H9 (cell line): ENCODE results near the gene RAB25. TPM values are rescaled to one million over a fixed set of nuclear protein-coding genes. Genes with fewer than 3 reads are reported as not detected.

Experiments used
- DNase-seq: peaks from one replicate; pipeline ENCODE4 v3.0.0-alpha.2; 2017
- H2AFZ ChIP-seq: one replicate; pipeline ENCODE4 v1.6.1; 2013; ENCODE audit warnings: mild to moderate bottlenecking, low read length, control low read depth, moderate library complexity
- H2AK5ac ChIP-seq: 2 replicates; pipeline ENCODE4 v1.6.1; 2013; ENCODE audit warnings: low read length, control low read depth, mixed read lengths; ENCODE audit not compliant: insufficient read length
- H2BK120ac ChIP-seq: one replicate; pipeline ENCODE4 v1.6.1; 2013; ENCODE audit warnings: low read depth, mild to moderate bottlenecking, low read length, control low read depth, inconsistent platforms; ENCODE audit not compliant: poor library complexity, severe bottlenecking
- H2BK12ac ChIP-seq: 2 replicates; pipeline ENCODE4 v1.6.1; 2013; ENCODE audit warnings: low read length, control low read depth, mixed read lengths, low read depth; ENCODE audit not compliant: insufficient read length
- H2BK15ac ChIP-seq: 2 replicates; pipeline ENCODE4 v1.6.1; 2013; ENCODE audit warnings: low read depth, low read length, control low read depth
- H2BK20ac ChIP-seq: one replicate; pipeline ENCODE4 v1.6.1; 2013; ENCODE audit warnings: low read depth, mild to moderate bottlenecking, low read length, control low read depth, inconsistent platforms; ENCODE audit not compliant: poor library complexity, severe bottlenecking
- H2BK5ac ChIP-seq: 2 replicates; pipeline ENCODE4 v1.6.1; 2013; ENCODE audit warnings: low read length, control low read depth, mixed read lengths; ENCODE audit not compliant: insufficient read length
- H3K14ac ChIP-seq: 2 replicates; pipeline ENCODE4 v1.6.1; 2013; ENCODE audit warnings: low read length, control low read depth; ENCODE audit not compliant: insufficient read depth
- H3K18ac ChIP-seq: 2 replicates; pipeline ENCODE4 v1.6.1; 2013; ENCODE audit warnings: low read depth, mild to moderate bottlenecking, mixed read lengths, low read length, control low read depth; ENCODE audit not compliant: insufficient read length
- H3K23ac ChIP-seq: 2 replicates; pipeline ENCODE4 v1.6.1; 2013; ENCODE audit warnings: low read length, control low read depth, mixed read lengths, low read depth; ENCODE audit not compliant: insufficient read length
- H3K23me2 ChIP-seq: 2 replicates; pipeline ENCODE4 v1.6.1; 2013; ENCODE audit warnings: low read depth, mild to moderate bottlenecking, mixed read lengths, low read length, control low read depth; ENCODE audit not compliant: insufficient read length, poor library complexity, severe bottlenecking
- H3K27ac ChIP-seq: 2 replicates; pipeline ENCODE4 v1.5.1; 2013; ENCODE audit warnings: low read length, control low read depth, mixed read lengths, low read depth; ENCODE audit not compliant: insufficient read length
- H3K27me3 ChIP-seq: 2 replicates; pipeline ENCODE4 v1.6.1; 2013; ENCODE audit warnings: low read length, control low read depth, inconsistent platforms; ENCODE audit not compliant: insufficient read depth
- H3K4ac ChIP-seq: 2 replicates; pipeline ENCODE4 v1.6.1; 2013; ENCODE audit warnings: low read depth, mild to moderate bottlenecking, control low read depth, inconsistent platforms, low read length, moderate library complexity
- H3K4me1 ChIP-seq: 2 replicates; pipeline ENCODE4 v1.6.1; 2013; ENCODE audit warnings: low read length, control low read depth, inconsistent platforms; ENCODE audit not compliant: insufficient read depth
- H3K4me2 ChIP-seq: 2 replicates; pipeline ENCODE4 v1.6.1; 2013; ENCODE audit warnings: low read length, control low read depth, mixed read lengths; ENCODE audit not compliant: insufficient read length, insufficient read depth
- H3K56ac ChIP-seq: 2 replicates; pipeline ENCODE4 v1.6.1; 2013; ENCODE audit warnings: low read depth, mild to moderate bottlenecking, mixed read lengths, low read length, control low read depth; ENCODE audit not compliant: insufficient read length
- H3K79me1 ChIP-seq: 2 replicates; pipeline ENCODE4 v1.6.1; 2013; ENCODE audit warnings: low read depth, mild to moderate bottlenecking, moderate library complexity, low read length, control low read depth, inconsistent platforms; ENCODE audit not compliant: insufficient read depth, poor library complexity, severe bottlenecking
- H3K79me2 ChIP-seq: 2 replicates; pipeline ENCODE4 v1.6.1; 2013; ENCODE audit warnings: low read length, control low read depth, inconsistent platforms; ENCODE audit not compliant: insufficient read depth
- H3K9ac ChIP-seq: 2 replicates; pipeline ENCODE4 v1.6.1; 2013; ENCODE audit warnings: low read length, control low read depth, mixed read lengths; ENCODE audit not compliant: insufficient read length; ENCODE audit errors: extremely low read depth
- H3K9me3 ChIP-seq: one replicate; pipeline ENCODE4 v1.6.1; 2013; ENCODE audit warnings: low read depth, low read length, inconsistent platforms; ENCODE audit not compliant: control insufficient read depth
- H3T11ph ChIP-seq: one replicate; pipeline ENCODE4 v1.6.1; 2013; ENCODE audit warnings: mild to moderate bottlenecking, low read length, control low read depth, inconsistent platforms
- H4K20me1 ChIP-seq: one replicate; pipeline ENCODE4 v1.6.1; 2013; ENCODE audit not compliant: control insufficient read depth, insufficient read length, insufficient read depth
- H4K5ac ChIP-seq: 2 replicates; pipeline ENCODE4 v1.6.1; 2013; ENCODE audit warnings: low read depth, mild to moderate bottlenecking, mixed read lengths, low read length, control low read depth; ENCODE audit not compliant: insufficient read length
- H4K8ac ChIP-seq: replicated peaks from 2 replicates; pipeline ENCODE4 v1.6.1; 2013; ENCODE audit warnings: low read length, control low read depth, mixed read lengths, low read depth; ENCODE audit not compliant: insufficient read length
- H4K91ac ChIP-seq: 2 replicates; pipeline ENCODE4 v1.6.1; 2013; ENCODE audit warnings: low read depth, mild to moderate bottlenecking, moderate library complexity, mixed read lengths, low read length, control low read depth; ENCODE audit not compliant: insufficient read length
- H3K27ac Mint-ChIP-seq, 3 experiments: 2 replicates in 2 of 3; 3 replicates in 1 of 3; pipeline ENCODE4 v1.8.0; 2020 to 2021; ENCODE audit warnings: mixed read lengths in 3 of 3, mild to moderate bottlenecking in 1 of 3, moderate library complexity in 1 of 3
- H3K27me3 Mint-ChIP-seq: 2 replicates; pipeline ENCODE4 v1.8.0; 2021; ENCODE audit warnings: low read depth, mild to moderate bottlenecking, moderate library complexity, mixed read lengths
- H3K36me3 Mint-ChIP-seq, 3 experiments: 2 replicates in 2 of 3; 3 replicates in 1 of 3; pipeline ENCODE4 v1.8.0; 2020 to 2021; ENCODE audit warnings: low read depth in 3 of 3, mixed read lengths in 3 of 3; ENCODE audit not compliant: insufficient read depth in 1 of 3
- H3K4me1 Mint-ChIP-seq, 2 experiments: 2 replicates each; pipeline ENCODE4 v1.8.0; 2020; ENCODE audit warnings: mixed read lengths in 2 of 2
- H3K4me3 Mint-ChIP-seq, 2 experiments: 2 replicates in 1 of 2; 3 replicates in 1 of 2; pipeline ENCODE4 v1.8.0; 2020 to 2021; ENCODE audit warnings: mild to moderate bottlenecking in 2 of 2, mixed read lengths in 2 of 2, moderate library complexity in 1 of 2
- H3K9me3 Mint-ChIP-seq, 2 experiments: 2 replicates in 1 of 2; 3 replicates in 1 of 2; pipeline ENCODE4 v1.8.0; 2020; ENCODE audit warnings: mild to moderate bottlenecking in 2 of 2, mixed read lengths in 2 of 2, moderate library complexity in 1 of 2
- WGBS: extraction: QIAGEN DNeasy Blood & Tissue Kit; methylation state at CpG from one replicate; pipeline ENCODE4 v1.1.7; 2013; ENCODE audit warnings: missing lambda C conversion rate, low lambda C conversion rate, mixed read lengths; ENCODE audit not compliant: insufficient read length; ENCODE audit errors: extremely low coverage; 5-methylcytosine and 5-hydroxymethylcytosine counted together
- total RNA-seq: library from RNA; stranded (reverse); gene quantifications from 2 replicates; pipeline ENCODE4 v1.2.1, GENCODE V29; 2021
- TF ChIP-seq, protein P1 (sequence below): fragments of 200-600 bp; sonication (generic); conservative IDR thresholded peaks from 3 replicates; pipeline ENCODE4 v1.8.0; 2021; ENCODE audit warnings: antibody characterized with exemption, mild to moderate bottlenecking

Gene RAB25
- total RNA-seq, 1 experiment from 2014 or later = 43.1 TPM

DNA sequence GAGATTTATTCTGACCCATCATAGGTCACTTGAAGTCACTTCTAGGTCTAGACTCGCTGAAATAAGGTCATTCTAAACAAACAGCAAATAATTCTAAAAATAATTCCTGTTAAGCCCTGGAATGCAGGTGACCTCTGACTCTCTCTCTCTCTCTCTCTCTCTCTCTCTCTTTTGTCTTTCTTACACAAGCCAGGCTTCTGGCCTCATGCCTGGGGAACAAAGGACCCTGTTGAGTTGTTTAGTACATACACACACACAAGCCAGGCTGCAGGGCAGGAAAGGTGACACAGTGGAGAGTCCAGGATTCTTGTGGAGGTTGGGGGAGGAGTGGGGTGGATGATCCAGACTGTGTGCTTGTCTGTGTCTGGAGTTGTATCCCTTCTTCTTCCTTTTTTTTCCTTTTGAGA is 25.3 kb downstream of the RAB25 start:
- no peak overlapping the region for H3K14ac ChIP-seq
- H3K9me3 ChIP-seq = no peaks in the 10 kb centered on the region
- H3K9ac ChIP-seq = no peak overlapping the region
- H2BK20ac ChIP-seq = no peak overlapping the region
- no peak overlapping the region for H2BK15ac ChIP-seq
- Mint-ChIP-seq H3K27ac (peak overlapping the region in 1 of 3 experiments; percentile 83; a peak in 3 of 7 replicates), H3K36me3 (peaks cover 2 to 10% (median 8%) of the 10 kb centered on the region in 3 experiments; a peak in 3 of 7 replicates), H3K4me1 (peaks cover 44 to 58% of the 10 kb centered on the region in 2 experiments), H3K27me3 (no peaks in the 10 kb centered on the region), H3K4me3 (peak overlapping the region in 1 of 2 experiments; percentile 96; a peak in 2 of 5 replicates), H3K9me3 (no peaks in the 10 kb centered on the region; a peak in 1 of 5 replicates)
- H3K18ac ChIP-seq = no peak overlapping the region
- H3K27me3 ChIP-seq = no peaks in the 10 kb centered on the region
- H3K27ac ChIP-seq = no peak overlapping the region
- H3K4me1 ChIP-seq = peaks cover 7% of the 10 kb centered on the region
- no peaks in the 10 kb centered on the region for H3K79me1 ChIP-seq
- H2BK12ac ChIP-seq = no peak overlapping the region
- H2AFZ ChIP-seq = no peak overlapping the region
- H3K23ac ChIP-seq = no peak overlapping the region
- H4K20me1 ChIP-seq = no peaks in the 10 kb centered on the region
- no peak overlapping the region for H3K4me2 ChIP-seq
- H3K79me2 ChIP-seq = no peaks in the 10 kb centered on the region; the same call in 1 of the 2 replicates
- H3T11ph ChIP-seq = no peak overlapping the region
- no peak overlapping the region for H2BK5ac ChIP-seq
- no peak overlapping the region for H4K8ac ChIP-seq
- no peak overlapping the region for H3K4ac ChIP-seq
- TF ChIP-seq, protein P1, sequence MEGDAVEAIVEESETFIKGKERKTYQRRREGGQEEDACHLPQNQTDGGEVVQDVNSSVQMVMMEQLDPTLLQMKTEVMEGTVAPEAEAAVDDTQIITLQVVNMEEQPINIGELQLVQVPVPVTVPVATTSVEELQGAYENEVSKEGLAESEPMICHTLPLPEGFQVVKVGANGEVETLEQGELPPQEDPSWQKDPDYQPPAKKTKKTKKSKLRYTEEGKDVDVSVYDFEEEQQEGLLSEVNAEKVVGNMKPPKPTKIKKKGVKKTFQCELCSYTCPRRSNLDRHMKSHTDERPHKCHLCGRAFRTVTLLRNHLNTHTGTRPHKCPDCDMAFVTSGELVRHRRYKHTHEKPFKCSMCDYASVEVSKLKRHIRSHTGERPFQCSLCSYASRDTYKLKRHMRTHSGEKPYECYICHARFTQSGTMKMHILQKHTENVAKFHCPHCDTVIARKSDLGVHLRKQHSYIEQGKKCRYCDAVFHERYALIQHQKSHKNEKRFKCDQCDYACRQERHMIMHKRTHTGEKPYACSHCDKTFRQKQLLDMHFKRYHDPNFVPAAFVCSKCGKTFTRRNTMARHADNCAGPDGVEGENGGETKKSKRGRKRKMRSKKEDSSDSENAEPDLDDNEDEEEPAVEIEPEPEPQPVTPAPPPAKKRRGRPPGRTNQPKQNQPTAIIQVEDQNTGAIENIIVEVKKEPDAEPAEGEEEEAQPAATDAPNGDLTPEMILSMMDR = no peak
- WGBS = no CpG with 5 or more reads among the region's 1 CpG
- H2AK5ac ChIP-seq = no peak overlapping the region
- peaks cover 5% of the 10 kb centered on the region for H3K23me2 ChIP-seq
- no peak overlapping the region for H3K56ac ChIP-seq
- H4K91ac ChIP-seq = no peak overlapping the region
- no peak overlapping the region for H2BK120ac ChIP-seq
- H4K5ac ChIP-seq = no peak overlapping the region
- no peak for DNase-seq
